Measurements from ENCODE around the gene DDX47. TPM values are rescaled to one million over a fixed set of nuclear protein-coding genes. Genes with fewer than 3 reads are reported as not detected.
"Not testable (repeated sequence)": the region's sequence is repeated elsewhere in the genome, so short reads cannot be mapped to it uniquely, and the experiment has no call there.

The DDX47 gene
- total and polyA plus RNA-seq, 2 experiments from 2014 or later, result 54.0 to 90.8 TPM

GRCh38 chr12:12837813-12838153 is 24.6 kb downstream of the DDX47 start (continued):
- TF ChIP-seq ZNF462 (CRISPR knock-in tag; IDR thresholded peaks at IDR 0.05) (no peak), JUNB (IDR thresholded peaks at IDR 0.05; ENCODE audit: unreplicated experiment) (no peak)

GRCh38 chr12:12839003-12839395 is 25.9 kb downstream of the DDX47 start:
- H2AFZ ChIP-seq, result no peak overlapping the region
- no peaks in the 10 kb centered on the region for H3F3A ChIP-seq (replicated peaks; ENCODE audit: low read depth)
- H3K9me2 ChIP-seq (ENCODE audit: insufficient read depth), result no peaks in the 10 kb centered on the region
- no peak overlapping the region for H3K4me2 ChIP-seq
- Mint-ChIP-seq H3K9me3 (peaks cover 3% of the 10 kb centered on the region; the same call in 1 of the 3 replicates), H3K4me3 (no peak overlapping the region), H3K36me3 (ENCODE audit: low read depth) (0 out of 3 replicates have a peak, but pooled peaks cover 8% of the 10 kb centered on the region), H3K4me1 (peaks cover 13% of the 10 kb centered on the region), H3K27me3 (ENCODE audit: insufficient read depth, low read depth, poor library complexity) (peaks cover 2% of the 10 kb centered on the region), H3K27ac (no peak overlapping the region)
- no peak for TF ChIP-seq NANOG (IDR thresholded peaks at IDR 0.05; ENCODE audit: borderline replicate concordance)
- no peak for TF ChIP-seq ZNF331 (CRISPR knock-in tag; IDR thresholded peaks at IDR 0.05; ENCODE audit: low read depth)
- TF ChIP-seq CTCF (conservative IDR thresholded peaks at IDR 0.05; ENCODE audit: low read depth in 2 of 2), result no peak
- TF ChIP-seq JUNB (IDR thresholded peaks at IDR 0.05; ENCODE audit: unreplicated experiment), result no peak
- TF ChIP-seq CREB1 (CRISPR knock-in tag; IDR thresholded peaks at IDR 0.05; ENCODE audit: low read depth), result no peak
- no peak overlapping the region for H3K4me3 ChIP-seq
- H3K27ac ChIP-seq (ENCODE audit: low read depth), result no peak overlapping the region
- 0 out of 2 replicates have a peak, but pooled peaks cover 4% of the 10 kb centered on the region for H3K4me1 ChIP-seq (ENCODE audit: insufficient read depth)
- no peaks in the 10 kb centered on the region for H3K36me3 ChIP-seq (ENCODE audit: insufficient read depth)
- H4K20me1 ChIP-seq (replicated peaks; ENCODE audit: insufficient read depth), result 0 out of 2 replicates have a peak, but pooled peaks cover 5% of the 10 kb centered on the region
- DNase-seq (ENCODE audit: low spot score), result no peak
- H3K27me3 ChIP-seq (ENCODE audit: insufficient read depth), result no peaks in the 10 kb centered on the region
- no peak for ATAC-seq
- H3K79me2 ChIP-seq (replicated peaks; ENCODE audit: insufficient read depth), result no peaks in the 10 kb centered on the region

GRCh38 chr12:12839439-12839838 is 26.3 kb downstream of the DDX47 start:
- not testable (repeated sequence) for H3K4me3 Mint-ChIP-seq; DNase-seq (ENCODE audit: low spot score); H3K9me2 ChIP-seq (ENCODE audit: insufficient read depth); H3K27me3 ChIP-seq (ENCODE audit: insufficient read depth); H3K27ac Mint-ChIP-seq; ATAC-seq; H3K9me3 Mint-ChIP-seq; H2AFZ ChIP-seq; H3K4me3 ChIP-seq; H3K4me1 ChIP-seq (ENCODE audit: insufficient read depth); H4K20me1 ChIP-seq (replicated peaks; ENCODE audit: insufficient read depth); H3K36me3 Mint-ChIP-seq (ENCODE audit: low read depth); H3K79me2 ChIP-seq (replicated peaks; ENCODE audit: insufficient read depth); H3F3A ChIP-seq (replicated peaks; ENCODE audit: low read depth); H3K27me3 Mint-ChIP-seq (ENCODE audit: insufficient read depth, low read depth, poor library complexity); H3K4me2 ChIP-seq; H3K36me3 ChIP-seq (ENCODE audit: insufficient read depth); H3K27ac ChIP-seq (ENCODE audit: low read depth)
- H3K4me1 Mint-ChIP-seq, result peaks cover 13% of the 10 kb centered on the region

All from GM23338 (cell line).